GM18511 (cell line): Measurements from ENCODE around the gene TUNAR.

Experiments
- ATAC-seq: cut with Tn5 transposase; IDR thresholded peaks from one replicate; pipeline ENCODE4 v1.9.1; 2021; ENCODE audit warnings: mild to moderate bottlenecking, moderate library complexity; ENCODE audit not compliant: unreplicated experiment

TUNAR gene

DNA sequence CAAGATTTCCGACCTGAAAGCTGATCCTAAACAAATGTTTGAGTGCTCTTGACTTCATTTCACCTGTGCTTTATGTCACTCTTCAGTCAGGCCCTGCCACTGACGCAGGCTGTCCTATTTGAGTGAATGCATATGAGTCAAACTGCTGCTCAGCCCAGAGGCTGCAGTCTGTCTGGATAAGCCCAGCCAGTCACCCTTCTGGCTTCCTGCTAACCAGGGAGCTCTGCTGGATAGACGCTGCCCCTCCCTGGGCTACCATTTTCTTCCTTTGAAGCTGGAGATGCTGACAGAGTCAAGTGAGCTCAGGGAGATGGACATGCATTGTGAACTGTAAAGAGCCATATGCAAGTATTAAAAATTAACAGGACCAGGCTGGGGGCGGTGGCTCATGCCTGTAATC is 5.1 kb upstream of the TUNAR start:
- ATAC-seq, result no peak

DNA sequence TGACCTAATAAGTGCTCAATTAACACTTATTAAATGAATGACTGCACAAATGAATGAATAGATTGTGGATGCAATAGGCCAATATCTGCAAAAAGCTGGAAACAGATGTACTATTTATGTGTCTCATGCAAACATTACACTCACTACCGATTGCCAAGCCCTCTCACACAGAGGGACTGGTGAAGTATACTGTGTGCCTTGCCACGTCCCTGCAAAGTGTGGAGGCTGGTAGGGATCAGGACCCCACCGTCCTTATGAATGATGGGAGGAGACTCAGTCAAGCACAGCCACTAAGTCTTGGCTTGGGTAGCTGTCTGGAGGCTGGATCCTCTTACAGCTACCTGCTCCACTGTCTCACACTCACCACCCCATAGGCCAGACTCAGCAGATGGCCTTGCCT is 3.9 kb upstream of the TUNAR start:
- no peak for ATAC-seq

DNA sequence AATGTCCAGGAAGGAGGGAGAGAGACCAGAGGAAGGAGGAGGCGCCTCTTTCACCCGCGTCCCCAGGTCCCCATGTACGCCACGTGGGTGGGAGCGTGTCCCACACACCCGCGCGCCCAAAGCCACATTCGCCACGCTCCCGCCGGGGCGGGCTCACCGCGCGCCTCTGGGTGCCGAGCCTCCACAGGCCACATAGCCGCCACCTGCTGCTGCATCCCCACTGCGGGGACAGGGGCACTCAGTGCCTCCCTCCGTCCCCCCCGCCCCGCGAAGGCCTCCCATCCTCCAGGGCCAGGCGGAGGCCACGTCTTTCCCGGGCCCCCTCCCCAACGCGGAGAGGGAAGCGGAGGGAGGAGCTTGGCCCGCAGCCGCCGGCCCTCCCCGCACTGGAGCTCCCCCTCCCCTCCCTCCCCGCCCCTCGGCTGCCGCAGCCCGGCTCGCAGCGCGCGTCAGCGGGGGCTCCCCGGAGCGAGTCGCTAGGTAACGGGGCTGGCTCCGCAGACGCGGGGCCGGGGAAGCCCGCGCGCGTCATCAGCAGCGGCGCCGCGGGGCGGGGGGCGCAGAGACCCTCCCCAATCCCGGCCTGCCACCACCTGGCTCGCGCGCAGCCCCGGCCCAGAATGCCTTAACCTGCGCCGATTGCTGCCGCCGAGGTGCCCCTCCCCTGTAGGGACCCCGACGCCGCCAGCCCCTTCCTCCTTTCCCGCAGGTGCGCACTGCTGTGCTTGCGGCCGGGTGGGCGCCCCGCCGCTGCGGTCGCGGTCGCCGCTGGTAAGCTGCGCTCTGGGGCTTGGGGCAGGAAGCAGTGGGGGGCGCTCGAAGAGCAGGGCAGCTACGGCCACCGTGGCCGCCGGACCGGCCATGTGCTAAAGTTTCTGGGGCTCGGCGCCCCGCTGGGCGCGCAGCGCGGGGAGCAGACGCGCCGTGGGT is 536 bp upstream of the TUNAR start:
- ATAC-seq, result no peak

DNA sequence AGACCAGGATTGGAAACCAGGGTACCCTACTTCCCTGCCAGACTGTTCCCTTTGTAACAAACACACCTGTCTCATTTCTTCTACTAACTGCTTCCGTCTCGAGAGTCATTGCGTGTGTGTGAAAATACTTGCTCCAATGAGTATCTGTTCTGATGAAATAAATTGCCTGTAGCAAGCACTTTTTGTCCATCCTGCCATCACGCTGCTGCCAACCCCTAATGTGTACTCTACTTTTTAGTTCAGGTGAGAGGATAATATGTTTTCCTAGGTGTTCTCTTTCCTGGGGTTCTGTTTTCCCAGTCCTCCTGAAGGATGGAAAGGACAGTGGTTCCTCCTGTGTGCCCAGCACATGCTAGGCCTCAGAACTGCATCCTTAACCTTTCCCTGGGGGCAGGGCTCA is 1.0 kb downstream of the TUNAR start:
- ATAC-seq, result no peak

DNA sequence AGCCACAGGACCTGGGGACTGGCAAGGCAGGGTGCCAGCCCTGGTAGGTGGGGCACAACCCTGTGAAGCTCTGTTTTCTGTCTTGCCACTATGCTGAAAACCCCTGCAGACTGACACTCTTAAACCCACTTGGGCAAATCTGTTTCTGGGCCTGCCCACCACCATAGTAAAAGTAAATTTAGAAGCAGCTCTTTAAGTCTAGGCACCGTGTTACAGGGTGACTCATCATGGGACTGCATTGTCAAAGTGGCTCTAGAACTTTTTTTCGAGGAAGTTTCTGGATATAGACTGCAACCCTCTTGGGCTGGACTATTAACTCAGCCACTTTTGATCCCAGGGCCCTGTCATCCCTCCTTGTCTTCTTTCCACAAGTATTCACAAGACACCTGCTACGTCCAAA is 7.7 kb downstream of the TUNAR start:
- ATAC-seq, result no peak

DNA sequence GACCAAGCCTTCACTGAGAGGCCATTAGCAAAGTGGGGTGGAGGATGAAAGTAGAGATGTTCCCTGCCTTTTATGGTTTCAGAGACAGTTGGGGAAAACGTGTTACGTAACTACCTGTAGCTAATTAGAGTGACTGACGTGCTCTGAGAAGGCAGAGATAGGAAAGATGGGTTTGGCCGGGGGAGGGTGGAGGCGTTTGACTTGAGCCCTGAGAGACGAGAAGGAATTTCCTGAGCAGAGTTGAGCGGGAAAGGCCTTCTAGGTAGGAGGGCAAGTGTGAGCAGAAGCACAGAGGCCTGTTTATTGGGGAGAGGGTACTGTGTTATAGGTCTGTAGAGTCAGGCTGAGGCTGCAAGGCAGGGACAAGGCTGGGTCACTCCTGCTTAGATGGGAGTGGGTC is 8.6 kb downstream of the TUNAR start:
- no peak for ATAC-seq

DNA sequence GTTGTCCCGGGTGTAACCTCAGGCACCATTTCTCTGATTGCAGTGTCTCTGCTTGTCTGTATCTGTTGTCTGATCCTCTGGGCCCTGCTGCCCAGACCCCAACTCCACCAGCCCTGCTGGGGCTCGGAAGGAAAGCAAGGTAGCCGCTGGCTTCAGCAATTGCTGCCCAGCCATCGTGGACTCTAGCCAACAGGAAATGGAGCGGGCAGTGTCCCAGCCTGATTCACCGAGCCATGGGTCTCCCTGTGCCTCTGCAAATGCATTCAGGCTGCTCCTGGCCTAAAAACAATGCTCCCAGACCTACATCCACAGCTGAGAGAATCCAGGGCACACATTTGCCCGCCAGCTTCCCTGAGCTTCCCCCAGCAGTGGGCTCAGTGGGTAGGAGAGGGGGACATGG is 9.2 kb downstream of the TUNAR start:
- ATAC-seq, result no peak

DNA sequence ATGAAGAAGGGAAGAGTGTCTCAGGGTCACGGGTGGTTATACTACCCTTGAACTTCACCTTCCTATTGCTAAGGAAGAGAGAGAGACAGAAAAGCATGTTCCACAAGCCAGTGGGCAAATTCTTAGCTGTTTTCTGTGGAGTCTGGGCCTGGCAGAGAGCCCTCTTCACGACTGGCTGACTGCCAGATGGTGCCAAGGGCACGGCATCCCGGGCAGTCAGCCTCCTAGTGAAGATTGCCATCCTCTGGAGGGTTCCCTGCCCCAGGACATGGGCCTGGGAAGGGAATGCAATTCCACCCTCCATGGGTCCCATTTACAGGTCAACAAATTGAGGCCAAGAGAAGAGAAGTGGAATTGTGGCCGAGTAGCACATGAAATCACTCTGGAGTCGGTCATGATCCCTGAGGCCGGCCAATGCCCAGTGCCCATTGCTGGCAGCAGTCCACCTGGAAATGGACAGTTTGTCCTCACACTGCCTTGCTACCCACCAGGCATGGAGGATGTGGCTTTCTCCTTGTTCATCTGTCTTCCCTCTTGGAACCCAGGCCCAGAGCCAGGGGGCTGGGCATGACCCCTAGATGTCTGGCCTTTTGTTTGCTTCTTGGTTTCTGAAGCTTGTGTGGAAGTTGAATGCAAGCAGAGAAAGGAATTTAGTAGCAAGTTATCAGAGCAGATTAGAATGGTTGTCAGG is 9.9 kb downstream of the TUNAR start:
- no peak for ATAC-seq

DNA sequence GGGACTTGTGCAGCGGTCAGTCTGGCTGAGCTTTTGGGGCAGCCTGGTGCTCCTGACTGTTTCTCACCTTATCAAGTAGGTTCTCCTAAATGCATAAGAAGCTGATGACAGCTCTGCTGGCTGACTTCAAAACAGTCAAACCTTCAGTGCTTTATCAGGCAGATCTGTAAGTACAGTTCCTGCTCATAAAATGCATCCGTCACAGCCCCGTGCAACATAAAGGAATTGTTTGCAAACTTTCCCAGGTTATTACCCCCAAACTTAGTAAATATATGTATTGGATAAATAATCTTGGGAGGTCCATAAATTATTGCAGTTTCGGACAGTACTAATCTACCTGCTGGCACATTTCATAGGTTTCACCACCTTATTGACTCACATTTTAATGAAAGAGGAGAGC is 10.7 kb downstream of the TUNAR start:
- no peak for ATAC-seq

DNA sequence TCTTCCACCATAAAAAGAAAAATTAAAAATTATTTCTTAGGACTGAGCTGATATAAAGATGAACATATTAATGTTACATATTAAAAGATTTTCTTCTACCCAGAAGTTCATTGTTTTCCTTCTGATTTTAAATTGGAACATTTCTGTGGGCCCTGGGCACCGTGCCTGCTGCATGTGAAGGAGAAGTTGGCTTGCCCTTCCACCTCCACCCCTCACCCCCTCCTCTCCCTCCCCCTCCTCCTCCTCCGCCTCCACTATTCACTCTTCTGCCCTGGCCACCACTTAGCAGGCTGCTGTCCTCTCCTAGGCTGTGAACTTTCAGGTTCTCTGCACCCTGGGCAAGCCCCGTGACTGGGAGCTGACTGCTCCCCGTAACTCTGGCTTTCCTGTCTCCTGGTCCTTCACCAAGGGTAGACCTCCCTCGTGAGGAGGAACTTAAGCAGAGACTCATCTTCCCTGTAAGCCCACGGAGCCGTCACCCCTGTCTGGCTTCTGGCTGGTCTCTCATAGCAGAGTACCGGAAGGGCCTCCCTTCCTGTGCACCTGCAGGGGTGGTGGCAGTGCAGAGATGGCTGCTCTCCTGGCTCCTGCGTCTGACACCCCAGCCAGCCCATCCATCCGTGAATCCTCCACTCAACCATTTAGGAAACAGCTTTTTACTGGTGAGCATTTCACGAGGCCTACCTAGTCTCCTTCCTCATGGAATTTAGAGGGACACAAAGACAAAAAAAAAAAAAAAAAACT is 12.8 kb downstream of the TUNAR start:
- peak; percentile 94 for ATAC-seq

DNA sequence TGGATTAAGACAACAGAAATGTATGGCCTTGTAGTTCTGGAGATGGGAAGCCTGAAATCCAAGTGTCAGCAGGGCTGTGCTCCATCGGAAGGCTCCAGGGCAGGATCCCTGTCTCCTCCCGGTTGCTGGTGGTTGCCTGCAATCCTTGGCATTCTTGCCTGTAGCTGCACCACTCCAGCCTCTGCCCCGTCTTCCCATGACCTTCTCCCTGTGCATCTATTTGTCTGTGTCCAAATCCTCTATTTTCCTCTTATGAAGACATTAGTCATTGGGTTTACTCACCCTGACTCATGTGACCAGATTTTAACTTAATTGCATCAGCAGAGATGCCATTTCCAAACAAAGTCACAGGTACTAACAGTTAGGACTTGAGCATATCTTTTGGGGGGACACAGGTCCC is 15.1 kb downstream of the TUNAR start:
- no peak for ATAC-seq

DNA sequence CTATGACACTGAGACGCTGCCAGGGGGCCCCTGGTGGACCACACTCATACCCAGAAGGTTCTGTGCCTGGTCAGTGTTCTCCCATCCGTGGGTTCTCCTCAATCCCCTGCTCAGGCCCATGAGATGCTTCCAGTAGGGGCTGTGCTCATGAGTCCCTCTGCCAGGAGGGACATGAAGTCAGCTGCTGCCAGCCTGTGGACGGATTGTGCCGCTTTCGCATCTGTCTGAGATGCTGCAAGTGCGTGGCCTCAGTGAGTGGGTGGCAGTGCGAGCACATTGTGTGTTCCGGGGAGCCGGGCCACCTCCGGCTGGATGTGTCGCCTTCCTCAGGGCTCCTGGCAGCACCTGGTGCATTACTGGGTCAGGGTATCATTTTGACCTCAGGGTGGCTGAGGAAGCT is 15.5 kb downstream of the TUNAR start:
- no peak for ATAC-seq

DNA sequence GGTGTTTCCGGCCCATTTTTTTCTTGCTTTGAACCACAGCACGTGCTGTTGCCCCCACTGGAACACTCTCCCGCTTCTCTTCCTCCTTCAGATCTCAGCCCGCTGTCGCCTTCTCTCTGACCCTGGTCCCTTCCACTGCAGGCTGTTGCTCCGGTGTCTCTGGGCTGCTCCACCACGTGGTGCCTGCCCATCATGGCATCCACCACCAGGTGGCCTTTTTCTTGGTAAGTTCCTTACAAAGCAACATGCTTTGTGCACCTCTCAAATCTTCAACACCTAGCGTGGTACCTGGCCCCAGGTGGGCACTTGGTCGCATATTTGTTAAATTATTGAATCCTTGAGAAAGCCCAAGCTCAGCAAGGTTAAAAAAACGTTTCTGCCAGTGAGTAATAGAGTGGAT is 19.1 kb downstream of the TUNAR start:
- no peak for ATAC-seq

DNA sequence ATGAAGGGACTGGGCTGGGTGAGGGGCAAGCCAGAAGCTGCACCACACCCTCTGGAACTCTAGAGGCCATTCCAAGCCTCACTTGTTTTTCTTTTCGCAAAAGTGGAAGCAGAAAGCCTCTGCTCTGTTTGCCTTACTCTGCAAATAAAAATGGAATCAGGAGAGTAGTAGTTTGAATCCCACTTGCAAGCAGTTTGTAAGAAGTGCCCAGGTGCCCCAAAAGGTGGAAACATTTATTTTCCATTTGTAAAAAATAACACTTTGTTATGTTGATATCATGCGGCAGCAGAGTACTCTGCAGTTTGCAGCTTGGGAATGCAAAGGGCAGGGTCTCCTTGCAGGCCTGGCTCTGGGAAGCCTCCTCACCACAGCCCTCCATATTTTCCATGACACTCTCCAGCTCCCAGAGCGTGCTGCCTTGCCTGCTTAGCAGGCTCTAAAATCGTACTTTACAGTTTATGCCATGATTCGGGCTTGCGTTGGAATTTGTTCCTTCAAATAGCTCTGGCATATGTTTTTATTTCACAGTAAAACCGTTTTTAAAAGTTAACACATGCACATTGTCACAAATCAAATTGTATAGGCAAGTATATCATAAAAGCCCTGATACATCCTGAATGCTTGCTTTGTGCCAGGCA is 20.0 kb downstream of the TUNAR start:
- no peak for ATAC-seq

DNA sequence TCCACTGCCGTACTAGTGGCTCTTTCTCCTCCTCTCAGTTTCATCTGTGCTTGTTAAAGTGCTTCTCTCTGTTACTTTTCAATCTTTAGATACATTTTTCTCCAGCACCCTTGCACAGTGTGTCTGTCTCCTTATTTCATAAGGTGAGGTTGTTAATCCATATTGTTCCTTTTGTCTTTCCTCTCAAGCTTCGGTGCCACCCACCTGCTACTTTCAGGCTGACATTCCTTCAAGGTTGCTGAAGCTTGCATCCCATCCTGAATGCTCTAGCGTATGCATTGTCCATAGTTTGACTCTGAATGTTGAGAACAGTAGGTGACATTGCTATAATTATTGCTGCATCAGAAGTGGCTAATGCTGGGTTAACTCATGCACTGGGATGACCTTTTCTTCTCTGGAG is 20.6 kb downstream of the TUNAR start:
- ATAC-seq, result no peak

DNA sequence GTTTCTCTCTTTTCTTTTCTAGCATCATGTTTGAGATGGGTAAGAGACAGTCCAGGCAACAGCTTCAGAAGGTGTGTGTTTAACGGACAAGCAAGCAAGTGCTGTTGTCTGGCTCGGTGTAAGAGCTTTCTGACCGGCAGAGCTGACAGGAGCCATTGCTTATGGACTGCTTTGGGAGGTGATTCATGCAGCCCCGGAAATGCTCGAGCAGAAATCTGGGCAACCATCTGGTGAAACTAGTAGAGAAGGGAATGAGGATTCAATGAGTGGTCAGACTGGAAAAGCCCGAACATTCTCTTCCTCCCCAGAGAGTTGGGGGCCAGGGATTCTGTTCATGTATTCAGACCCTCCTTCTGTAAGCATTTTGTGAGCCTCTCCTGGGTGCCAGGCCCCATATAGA is 24.4 kb downstream of the TUNAR start:
- ATAC-seq, result no peak

DNA sequence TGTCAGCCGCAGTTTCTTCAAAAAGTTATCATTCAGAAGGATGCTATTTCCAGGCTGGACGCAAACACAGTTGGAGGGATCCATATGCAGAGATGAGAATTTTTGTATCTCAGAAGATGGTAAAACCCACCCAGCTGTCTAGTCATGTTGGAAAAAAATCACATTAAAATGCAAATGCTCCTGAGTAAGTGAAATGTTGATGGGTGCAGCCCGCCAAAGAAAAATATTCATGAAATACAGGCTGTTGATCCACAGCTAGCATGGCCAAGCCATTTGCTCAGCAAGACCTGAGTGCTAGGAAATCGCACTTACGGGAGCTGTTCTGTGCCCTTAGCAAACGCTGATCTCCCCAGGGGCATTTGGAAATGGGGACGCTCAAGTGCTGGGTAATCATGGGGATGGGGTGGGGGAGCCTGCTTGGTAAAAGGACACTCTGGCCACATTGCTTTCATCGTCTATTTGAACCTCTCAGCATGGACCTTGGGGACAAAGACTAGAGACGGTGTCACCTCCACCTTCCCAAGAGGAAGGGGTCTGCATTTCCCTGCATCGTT is 25.7 kb downstream of the TUNAR start:
- ATAC-seq, result no peak

DNA sequence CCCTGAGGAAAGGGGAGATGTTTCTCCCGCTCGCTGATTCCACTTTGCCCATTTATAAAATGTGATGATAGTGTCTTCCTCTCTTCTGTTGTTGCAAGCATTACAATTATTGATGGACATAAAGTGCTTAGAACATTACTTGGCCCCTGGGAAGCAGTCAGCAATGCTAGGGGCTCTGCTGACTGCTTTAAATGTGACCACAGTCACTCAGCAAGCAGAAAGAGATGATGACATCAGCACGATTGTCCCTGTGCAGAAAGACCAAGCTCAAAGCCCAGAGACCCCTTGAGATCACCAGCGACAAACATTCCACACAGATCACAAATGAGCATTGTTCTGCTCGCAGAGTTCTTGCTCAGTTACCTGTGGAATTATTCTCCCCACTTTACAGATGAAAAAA is 26.5 kb downstream of the TUNAR start:
- ATAC-seq, result no peak

DNA sequence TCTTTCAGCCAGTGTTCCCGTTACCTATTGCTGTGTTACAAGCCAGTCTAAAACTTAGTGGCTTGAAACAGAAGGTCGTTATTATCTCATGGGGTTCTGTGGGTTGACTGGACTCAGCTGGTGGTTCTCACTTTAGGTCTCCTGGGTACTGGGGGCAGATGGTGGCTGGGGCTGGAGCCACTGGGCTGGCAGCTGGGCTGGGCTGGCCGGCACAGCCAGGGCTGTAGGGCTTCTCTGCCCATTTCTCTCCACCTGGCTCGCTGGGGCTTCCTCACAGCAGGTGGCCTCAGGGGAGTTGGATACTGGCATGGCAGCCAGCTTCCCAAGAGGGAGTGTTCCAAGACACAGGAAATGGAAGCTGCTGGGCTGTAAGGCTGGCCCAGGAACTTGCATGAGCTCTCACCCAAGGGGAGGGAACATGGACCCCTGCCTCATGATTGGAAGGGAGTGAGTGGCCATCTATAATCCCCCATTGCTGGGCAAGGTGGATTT is 27.0 kb downstream of the TUNAR start:
- no peak for ATAC-seq

DNA sequence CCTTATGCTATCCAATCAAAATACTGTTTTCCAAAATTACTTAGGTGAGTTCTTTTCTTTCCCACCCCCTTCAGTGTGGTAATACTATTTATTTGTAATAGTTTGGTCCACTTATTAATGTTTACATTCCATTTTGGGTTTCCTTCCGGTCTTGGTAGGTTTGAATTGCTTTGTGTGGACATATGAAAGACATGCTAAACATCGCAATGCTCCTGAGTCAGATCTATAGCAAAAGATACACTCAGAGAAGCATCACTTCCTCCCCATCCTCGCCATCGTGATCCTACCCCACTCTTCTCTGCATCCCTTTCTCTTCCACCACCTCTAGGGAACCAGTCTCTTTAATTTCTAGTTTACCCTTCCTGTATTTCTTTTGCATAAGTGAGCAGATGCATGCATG is 30.0 kb downstream of the TUNAR start:
- ATAC-seq, result no peak

DNA sequence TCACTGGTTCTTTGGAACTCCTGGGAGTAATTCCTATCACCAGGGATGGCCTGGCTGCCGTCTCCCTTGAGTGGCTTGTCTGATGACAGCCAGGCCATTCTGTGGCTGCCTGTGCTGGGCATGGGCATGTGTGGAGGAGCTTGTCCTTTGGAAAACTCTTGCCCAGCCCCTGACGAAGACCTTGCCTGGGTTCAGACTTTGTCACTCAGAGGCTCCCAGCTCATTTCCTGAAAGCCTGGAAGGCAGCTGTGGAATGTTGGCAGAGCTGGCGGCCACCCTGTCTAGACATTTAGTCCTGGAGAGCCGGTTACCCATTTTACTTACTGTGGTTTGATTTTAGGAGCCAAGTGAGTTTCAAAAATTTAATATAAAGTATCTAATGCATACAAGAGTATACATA is 34.0 kb downstream of the TUNAR start:
- no peak for ATAC-seq
